GM19468 (cell line): Measurements from ENCODE around the gene PTGS2.
A peak's percentile ranks its signal among the peaks of the same experiment; 100 is the strongest.

ENCODE experiments used
- ATAC-seq: cut with Tn5 transposase; IDR thresholded peaks from one replicate; pipeline ENCODE4 v1.9.1; 2021; ENCODE audit warnings: mild to moderate bottlenecking, moderate library complexity, moderate number of reproducible peaks; ENCODE audit not compliant: unreplicated experiment; ENCODE audit errors: extremely low read depth

The PTGS2 gene

DNA sequence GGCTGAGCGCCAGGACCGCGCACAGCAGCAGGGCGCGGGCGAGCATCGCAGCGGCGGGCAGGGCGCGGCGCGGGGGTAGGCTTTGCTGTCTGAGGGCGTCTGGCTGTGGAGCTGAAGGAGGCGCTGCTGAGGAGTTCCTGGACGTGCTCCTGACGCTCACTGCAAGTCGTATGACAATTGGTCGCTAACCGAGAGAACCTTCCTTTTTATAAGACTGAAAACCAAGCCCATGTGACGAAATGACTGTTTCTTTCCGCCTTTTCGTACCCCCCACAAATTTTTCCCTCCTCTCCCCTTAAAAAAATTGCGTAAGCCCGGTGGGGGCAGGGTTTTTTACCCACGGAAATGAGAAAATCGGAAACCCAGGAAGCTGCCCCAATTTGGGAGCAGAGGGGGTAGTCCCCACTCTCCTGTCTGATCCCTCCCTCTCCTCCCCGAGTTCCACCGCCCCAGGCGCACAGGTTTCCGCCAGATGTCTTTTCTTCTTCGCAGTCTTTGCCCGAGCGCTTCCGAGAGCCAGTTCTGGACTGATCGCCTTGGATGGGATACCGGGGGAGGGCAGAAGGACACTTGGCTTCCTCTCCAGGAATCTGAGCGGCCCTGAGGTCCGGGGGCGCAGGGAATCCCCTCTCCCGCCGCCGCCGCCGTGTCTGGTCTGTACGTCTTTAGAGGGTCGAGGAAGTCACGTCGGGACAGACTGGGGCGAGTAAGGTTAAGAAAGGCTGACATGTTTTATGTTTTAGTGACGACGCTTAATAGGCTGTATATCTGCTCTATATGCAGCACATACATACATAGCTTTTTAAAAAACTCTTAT lies at the start of gene PTGS2:
Gene PTGS2 (minus strand): TSS at position 179 of the 817 bp plus-strand sequence. CDS start 133 bp downstream, at position 46.
- ATAC-seq: peak; percentile 97

DNA sequence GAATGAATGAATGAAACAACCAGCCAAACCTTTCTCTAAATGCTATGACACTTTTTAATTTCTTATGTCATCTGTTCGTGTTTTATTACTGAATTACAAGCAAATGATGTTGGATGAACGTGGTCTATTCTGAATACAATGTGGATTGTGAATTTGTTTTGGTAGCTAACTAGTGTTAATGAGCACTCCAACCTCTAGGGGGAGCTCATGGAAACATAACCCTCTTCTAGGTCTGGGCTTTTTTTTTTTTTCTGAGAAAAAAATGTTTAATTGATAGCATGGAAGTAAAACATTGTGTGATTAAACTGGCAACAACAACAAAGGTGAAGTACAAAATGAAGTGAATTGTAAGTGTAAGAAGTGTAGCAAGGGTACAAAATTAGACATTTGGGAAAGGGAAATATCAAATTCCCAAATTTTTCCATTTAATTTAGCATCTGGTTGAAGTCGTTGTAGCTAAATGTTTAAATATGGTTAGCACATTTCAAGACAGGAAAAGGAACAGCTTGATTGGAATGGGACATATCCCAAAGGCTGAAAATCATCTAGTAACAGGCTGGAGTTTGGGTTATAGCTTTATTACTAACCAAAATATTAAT lies 42.6 kb upstream of the PTGS2 start:
- ATAC-seq: no peak

DNA sequence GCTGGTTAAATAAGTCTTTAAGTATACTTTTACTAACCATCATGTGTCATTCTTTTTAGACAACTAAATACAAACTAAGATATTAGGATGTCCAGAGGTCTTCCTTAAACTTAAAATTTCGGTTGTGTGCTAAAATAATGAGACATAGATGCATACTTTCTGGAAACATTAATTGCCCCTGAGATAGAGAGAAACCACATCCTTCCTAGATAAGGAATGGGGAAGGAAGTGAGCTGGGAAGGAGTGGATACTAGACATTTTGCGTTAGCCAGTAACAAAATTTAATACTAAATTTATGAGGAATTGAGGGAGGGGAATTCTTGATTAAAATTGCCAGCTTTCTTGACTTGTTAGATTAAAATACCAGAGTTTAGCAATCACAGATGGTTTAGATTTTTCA lies 37.1 kb upstream of the PTGS2 start:
- ATAC-seq: no peak

DNA sequence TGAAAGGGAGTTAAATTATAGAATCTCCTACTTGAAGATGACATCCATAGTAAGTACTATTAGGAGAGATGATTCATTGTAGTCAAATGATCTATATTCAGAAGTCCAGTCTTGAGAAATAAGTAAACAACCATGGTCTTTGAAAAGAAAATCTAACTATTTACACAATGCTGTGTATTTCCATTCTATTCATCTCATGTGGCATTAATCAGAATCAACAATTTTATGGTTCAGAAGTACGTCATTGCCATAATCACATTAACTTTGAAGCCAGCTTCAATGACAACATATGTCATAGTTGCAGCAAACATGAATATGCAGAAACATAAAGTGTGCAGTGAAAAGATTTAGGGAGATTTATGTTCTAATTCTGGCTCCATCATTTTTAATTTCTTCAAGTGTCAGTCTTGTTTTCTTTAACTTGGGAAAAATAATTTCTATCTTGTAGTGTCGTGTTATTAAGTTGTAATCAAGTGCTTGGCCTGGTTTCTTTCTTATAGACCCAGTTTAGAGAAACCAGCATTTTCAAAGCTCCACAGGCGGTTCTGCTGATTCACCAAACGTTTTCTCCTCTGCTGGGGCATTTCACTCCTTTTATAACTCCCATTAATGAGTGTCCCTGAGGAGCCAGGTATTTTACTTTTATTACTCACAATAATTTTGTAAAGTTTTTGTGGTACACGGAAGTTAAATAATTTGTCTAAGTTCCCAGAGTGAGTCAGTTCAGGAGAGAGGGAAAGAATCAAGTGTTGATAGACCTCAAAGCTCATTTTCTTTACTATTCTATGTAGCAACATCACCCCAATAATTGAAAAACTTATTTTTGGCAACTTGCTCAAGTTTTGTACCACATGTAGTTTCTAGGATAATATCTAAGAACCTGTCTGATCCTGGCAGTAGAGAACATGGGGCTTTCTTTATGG lies 35.9 kb upstream of the PTGS2 start:
- ATAC-seq: no peak

DNA sequence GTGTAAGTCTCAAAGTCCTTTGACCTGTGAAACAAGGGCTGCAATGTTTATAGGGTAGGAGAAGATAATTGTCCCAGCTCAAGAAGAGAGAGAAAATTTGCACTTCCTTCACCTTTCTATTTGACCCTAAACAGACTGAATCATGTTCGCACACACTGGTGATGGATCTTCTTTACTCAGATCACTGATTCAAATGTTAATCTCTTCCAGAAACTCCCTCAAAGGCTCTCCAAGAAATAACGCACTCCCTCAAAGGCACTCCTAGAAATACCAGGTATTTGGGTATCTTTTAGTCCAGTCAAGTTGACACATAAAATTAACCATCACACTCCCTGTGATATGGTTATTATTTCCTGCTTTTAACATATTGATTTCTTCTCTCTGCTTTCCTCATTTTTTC lies 30.5 kb upstream of the PTGS2 start:
- ATAC-seq: no peak

DNA sequence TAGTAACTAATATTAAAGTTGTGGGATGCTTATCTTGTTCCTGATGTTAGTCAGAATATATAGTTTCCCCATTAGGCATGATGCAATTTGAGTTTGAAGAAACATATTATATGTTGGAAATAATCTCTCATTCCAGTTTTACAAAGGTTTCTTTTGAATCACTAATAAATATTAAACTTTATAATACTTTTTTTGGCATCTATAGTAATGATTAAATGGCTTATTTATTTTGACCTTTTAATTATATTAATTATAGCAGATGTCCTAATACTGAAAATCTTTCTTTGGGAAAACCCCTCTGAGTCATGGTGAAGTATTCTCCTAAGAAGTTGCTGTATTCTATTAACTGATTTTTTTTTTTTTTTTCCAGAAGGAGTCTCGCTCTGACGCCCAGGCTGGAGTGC lies 28.5 kb upstream of the PTGS2 start:
- ATAC-seq: no peak

DNA sequence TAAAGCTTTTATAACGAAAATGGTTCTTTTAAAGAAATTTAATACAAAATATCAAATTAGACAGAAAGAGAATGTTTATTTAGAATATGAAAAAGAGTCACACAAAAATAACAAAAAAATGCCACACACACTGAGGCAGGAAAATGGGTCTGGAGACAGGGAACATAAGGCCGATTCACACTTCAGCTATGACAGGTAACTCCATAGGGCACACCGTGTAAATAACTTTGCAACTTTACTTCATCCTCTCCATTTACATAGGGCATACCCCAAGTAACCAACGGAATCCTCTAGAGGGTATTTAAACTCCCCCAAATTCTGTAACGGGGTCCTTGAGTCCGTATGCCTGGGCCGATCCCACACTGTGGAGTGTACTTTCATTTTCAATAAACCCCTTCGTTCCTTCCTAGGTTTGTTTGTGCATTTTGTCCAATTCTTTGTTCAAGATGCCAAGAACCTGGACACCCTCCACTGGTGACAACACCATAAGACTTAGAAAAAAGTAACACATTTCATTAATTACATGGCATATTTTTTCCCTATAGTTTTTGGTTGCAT lies 23.1 kb upstream of the PTGS2 start:
- ATAC-seq: no peak

DNA sequence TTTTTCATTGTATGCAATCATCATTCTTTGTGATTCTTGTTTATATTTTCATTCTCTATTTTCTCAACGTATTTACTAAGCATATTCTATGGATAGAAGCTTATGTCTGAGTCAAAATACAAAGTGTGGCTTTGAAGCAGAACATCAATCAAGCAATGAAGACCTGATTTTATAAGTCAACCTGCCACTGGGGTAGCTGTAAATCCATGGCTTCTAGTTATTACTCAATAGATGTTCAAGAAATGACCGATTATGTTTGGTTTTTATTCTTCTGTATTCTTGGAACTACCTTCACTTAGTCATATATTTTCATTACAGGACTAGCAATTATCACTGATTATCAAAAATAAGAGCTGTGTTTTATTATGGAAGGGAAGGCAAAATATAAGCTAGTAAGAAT lies 20.5 kb upstream of the PTGS2 start:
- ATAC-seq: no peak

DNA sequence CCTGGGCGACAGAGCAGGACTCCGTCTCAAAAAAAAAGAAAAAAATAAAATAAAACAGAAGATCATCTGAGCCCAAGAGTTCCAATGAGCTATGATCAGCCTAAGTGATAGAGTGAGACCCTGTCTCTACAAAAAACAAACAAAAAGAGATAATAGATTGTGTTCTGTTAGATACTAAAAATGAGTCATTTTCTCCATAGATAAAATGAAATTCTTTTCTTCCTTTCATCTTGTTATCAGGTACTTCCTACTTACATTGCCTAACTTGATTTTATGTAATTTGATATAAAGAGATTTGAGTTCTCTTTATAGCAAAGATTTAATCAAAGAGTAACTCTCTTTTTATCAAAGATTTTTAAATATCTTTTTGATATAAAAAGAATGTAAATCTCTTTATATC lies 19.3 kb upstream of the PTGS2 start:
- no peak for ATAC-seq

DNA sequence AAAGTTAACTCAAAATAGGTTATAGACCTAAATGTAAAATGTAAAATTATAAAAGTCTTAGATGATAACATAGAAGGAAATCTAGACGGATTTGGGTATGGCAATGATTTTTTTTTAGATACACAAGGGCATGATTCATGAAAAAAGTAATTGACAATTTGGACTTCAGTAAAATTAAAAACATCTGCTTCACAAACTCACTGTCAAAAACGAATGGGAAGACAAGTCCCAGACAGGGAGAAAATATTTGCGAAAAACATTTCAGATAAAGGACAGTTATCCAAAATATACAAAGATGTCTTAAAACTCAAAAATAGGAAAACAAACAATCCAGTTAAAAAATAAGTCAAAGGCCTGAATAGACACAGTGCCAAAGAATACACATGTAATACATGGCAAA lies 9.7 kb upstream of the PTGS2 start:
- no peak for ATAC-seq

DNA sequence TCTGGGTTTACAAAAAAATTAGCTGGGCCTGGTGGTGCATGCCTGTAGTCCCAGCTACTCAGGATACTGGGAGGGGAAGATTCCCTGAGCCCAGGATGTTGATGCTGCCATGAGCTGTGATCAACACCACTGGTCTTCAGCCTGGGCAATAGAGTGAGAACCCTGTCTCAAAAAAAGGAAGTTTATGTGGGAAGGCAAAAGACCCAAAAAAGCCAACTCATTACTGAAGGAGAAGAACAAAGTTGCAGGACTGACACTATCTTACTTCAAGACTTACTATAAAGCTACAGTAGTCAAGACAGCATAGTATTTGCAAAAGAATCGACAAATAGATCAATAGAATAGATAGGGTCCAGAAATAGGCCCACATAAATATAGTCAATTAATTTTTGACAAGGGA lies 9.2 kb upstream of the PTGS2 start:
- no peak for ATAC-seq

DNA sequence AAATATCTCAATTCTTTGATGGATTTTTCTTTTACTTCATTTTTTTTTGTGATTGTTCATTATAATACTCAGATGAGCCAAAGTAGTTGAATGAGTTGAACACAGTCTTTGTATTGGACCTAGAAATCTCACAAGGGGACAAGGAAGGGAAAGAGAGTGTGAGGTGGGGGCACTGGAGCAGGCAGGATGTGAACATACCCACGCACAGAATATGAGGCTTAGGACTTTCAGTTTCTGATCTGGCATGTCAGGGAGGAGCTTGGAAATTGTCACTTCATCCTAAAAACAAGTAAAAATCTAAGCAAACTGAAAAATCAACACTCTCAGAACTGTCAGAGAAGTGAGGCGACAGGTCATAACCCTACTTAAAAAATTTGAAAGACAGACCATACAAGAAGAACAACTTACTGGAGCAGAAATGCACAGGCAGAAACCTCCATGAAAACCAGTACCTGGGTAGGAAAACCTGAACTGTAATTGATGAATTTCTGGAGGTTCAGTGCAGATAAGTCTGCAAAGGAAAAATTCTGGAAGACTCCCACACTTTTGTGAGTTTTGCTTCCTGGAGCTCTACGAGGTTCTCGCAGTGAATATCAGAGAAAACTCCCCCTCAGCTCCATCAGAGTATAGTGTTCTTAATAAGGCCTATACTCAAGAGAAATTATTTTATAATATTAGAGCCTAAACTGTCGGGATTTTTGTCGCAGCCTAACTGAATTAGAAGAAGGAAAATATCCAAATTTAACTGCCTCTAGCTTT lies 3.6 kb upstream of the PTGS2 start:
- no peak for ATAC-seq

DNA sequence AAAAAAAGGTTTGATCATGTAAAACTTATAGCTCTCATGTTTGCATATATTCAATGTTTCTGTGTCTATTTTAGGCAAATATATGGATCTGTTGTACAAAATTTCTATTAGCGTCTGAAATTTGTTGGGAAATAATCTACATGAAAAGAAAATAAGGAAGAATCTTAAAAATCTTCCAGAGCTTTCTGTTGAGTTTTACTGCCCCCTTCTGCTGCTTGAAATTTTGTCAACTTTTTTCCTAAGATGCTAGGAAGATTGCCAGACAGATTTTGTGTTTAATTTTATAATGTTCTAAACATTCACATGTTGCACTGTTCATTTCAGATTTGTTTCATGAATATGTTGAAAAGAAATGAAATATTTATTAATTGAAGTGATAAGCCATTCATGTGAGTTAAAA lies 2.5 kb upstream of the PTGS2 start:
- ATAC-seq: no peak

DNA sequence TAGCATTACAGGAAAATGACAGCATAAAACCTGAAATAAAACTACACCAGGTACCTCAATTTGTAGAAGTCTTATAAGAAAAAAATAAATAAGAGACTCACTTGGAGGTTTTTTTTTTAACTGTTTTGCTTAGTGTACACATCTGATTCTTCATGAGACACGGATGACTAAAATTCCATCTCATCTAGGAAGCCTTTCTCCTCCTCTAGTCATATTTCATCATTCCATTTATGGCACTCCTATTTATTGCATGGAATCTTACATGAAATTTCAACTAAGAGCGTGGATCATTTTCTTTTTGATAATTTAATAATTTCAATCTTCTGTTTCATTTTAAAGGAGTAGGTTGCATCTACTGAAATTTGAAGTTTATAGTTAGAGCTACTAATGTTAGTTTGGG lies 1.6 kb upstream of the PTGS2 start:
- ATAC-seq: no peak

DNA sequence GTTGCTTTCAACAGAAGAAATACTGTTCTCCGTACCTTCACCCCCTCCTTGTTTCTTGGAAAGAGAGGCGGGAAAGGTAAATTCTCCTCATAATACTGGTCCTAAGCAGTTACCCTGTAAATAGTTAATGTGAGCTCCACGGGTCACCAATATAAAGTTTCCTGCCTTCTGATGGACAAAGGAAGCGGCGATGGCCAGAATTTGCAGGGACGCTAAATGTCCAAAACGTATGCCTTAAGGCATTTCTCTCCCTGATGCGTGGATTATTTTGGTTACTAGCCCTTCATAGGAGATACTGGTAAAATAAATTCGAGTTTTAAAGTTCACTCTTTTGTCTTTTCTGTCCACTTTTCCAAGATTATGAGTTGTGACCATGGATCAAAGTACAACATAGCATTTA lies 898 bp upstream of the PTGS2 start:
- ATAC-seq: no peak

DNA sequence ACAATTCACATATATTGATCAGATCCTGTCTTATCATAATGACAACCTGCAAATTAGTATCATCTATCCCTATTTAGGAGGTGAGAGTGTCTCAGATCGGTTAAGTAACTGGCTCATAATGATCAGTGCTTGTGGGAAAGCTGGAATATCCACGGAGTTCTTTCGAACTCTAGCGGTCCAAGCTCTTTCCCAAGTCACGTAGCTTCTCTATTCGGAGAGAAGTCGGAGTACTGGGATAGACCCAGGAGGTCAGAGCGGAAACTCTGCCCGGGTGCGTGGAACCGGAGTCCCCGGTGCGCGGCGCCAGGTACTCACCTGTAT lies 339 bp downstream of the PTGS2 start:
- no peak for ATAC-seq

DNA sequence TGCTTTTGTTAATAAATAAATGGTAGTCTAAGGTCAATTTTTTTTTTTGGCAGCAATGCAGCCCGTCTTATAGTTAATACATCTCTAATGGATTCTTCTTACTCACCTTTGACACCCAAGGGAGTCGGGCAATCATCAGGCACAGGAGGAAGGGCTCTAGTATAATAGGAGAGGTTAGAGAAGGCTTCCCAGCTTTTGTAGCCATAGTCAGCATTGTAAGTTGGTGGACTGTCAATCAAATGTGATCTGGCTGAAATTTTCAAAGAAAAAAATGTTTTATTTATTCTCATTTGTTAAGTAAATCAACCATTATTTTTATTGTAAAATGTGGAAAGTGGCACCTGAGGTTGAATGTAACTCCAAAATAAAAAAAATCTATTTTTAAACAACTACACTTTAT lies 2.1 kb downstream of the PTGS2 start:
- no peak for ATAC-seq

DNA sequence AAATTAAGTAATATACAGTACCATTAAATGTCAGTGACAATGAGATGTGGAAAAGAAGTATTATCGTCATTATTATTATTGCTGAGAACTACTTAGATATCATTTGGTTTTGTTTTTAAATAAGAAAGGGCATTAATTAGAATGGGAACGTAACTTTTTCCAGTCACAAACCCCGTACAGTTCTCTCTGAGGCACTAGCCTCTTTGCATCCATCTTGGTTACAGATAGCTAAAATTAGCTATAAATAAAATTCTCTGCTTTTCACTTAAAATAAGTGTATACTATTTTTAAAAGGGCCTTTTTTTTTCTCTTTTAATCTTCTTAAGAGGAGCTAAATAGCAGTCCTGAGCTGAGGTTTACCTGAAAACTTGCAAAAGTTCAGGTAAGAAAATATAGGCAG lies 7.6 kb downstream of the PTGS2 start:
- no peak for ATAC-seq

DNA sequence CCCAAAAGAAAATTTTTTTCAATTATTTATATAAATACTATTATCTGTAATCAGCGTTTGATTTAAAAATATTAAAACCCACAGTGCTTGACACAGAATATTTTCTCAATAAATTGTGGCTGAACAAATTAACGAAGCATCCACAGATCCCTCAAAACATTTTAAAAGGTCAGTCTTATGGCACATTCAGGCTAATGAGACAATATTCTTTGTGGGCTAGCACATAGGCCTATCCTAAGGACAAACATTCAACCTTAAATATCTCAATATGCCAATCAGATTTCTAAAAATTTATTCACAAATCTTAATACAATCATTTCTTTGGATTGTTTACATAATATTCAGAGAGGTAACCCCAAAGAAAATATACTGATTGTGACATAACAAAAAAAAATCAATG lies 8.1 kb downstream of the PTGS2 start:
- no peak for ATAC-seq

DNA sequence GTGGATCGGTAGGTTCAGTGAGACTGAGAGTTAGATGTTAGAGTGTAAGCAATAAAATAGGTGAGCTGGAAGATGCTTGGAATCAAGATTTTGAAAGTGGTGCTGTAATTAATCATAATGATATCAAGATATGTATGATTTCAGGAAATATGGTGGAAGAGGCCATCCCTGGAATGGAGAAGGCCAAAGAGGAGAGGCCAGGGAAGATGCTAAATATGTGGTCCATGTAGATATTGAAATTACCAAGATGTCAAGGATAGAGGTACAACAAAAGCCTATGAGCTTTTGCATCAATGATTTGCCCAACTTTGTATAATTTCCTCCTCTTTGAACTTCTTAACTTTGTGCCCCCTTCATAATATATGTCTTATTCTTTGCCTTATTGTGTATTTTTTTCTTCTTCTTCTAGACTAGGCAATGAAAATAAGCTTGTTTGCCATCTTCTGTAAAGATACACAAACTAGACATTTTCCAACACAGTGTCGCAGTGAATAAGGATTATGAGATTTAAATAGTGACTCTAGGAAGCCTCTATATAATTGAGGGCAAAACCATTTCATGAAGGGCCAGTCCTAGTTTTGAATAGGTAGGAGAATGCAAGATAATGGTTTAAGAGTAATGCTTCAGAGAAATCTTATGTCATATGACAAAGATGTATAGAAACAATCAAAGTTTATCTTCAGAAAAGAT lies 8.9 kb downstream of the PTGS2 start:
- ATAC-seq: no peak
